Mucosa of stomach (tissue), 1 donor: ENCODE data around the gene PPM1A.
A peak's percentile ranks its signal among the peaks of the same experiment; 100 is the strongest.
"Not testable (repeated sequence)": the region's sequence is repeated elsewhere in the genome, so short reads cannot be mapped to it uniquely, and the experiment has no call there.

ENCODE experiments used
- H3K27me3 ChIP-seq: one replicate; pipeline ENCODE4 v1.7.0; 2013; ENCODE audit warnings: mild to moderate bottlenecking, low read length; ENCODE audit not compliant: control insufficient read depth, insufficient read depth
- H3K36me3 ChIP-seq: one replicate; pipeline ENCODE4 v1.7.0; 2013; ENCODE audit warnings: low read length; ENCODE audit not compliant: control insufficient read depth, insufficient read depth
- H3K4me1 ChIP-seq: one replicate; pipeline ENCODE4 v1.7.0; 2013; ENCODE audit warnings: mild to moderate bottlenecking, low read length; ENCODE audit not compliant: control insufficient read depth, insufficient read depth
- H3K4me3 ChIP-seq: one replicate; pipeline ENCODE4 v1.7.0; 2013; ENCODE audit warnings: low read length
- H3K9ac ChIP-seq: one replicate; pipeline ENCODE4 v1.7.0; 2013; ENCODE audit warnings: mild to moderate bottlenecking, low read length, moderate library complexity
- H3K9me3 ChIP-seq: one replicate; pipeline ENCODE4 v1.7.0; 2013; ENCODE audit warnings: mild to moderate bottlenecking, low read length, moderate library complexity; ENCODE audit not compliant: control insufficient read depth
- donor health status: Pancreatic carcinoma.

PPM1A gene

GRCh38 chr14:60311417-60311816 is 62.4 kb downstream of the PPM1A start:
- no peaks in the 10 kb centered on the region for H3K4me1 ChIP-seq
- H3K4me3 ChIP-seq: no peak overlapping the region
- H3K9ac ChIP-seq: no peak overlapping the region
- no peaks in the 10 kb centered on the region for H3K27me3 ChIP-seq
- H3K9me3 ChIP-seq: no peaks in the 10 kb centered on the region
- no peaks in the 10 kb centered on the region for H3K36me3 ChIP-seq

GRCh38 chr14:60313093-60313492 is 64.1 kb downstream of the PPM1A start:
- Histone ChIP-seq H3K4me1 (no peaks in the 10 kb centered on the region), H3K36me3 (no peaks in the 10 kb centered on the region), H3K27me3 (no peaks in the 10 kb centered on the region), H3K9me3 (no peaks in the 10 kb centered on the region), H3K9ac (no peak overlapping the region), H3K4me3 (no peak overlapping the region)

- no peak overlapping the region for H3K9ac ChIP-seq
- H3K27me3 ChIP-seq: no peaks in the 10 kb centered on the region
- H3K9me3 ChIP-seq: no peaks in the 10 kb centered on the region
- H3K4me3 ChIP-seq: no peak overlapping the region
- H3K4me1 ChIP-seq: no peaks in the 10 kb centered on the region
- no peaks in the 10 kb centered on the region for H3K36me3 ChIP-seq
Measured at GRCh38 chr14:60315196-60315990, 66.4 kb downstream of the PPM1A start.

DNA sequence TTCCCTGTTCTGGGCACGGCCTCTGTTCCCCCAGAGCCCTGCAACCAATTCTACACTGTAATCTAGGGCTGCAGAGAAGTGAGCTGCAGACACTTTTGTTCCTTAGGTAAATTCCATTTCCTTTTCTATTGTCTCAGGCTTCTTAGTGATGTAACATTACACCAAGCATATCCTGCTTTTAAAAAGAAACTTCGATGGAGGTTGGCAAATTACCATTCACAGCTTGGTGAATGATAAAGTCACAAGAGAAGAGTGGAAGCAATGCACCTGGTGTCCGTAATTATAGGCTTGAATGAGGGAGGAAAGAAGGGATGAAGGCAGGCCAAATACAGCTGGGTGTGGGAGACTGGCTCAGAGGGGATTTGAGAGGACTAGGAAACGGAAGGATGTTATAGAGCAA is 68.6 kb downstream of the PPM1A start:
- no peaks in the 10 kb centered on the region for H3K4me1 ChIP-seq
- H3K27me3 ChIP-seq: no peaks in the 10 kb centered on the region
- no peak overlapping the region for H3K9ac ChIP-seq
- H3K9me3 ChIP-seq: no peaks in the 10 kb centered on the region
- no peak overlapping the region for H3K4me3 ChIP-seq
- H3K36me3 ChIP-seq: no peaks in the 10 kb centered on the region

- H3K9ac ChIP-seq, H3K4me1 ChIP-seq, H3K9me3 ChIP-seq, H3K27me3 ChIP-seq, H3K4me3 ChIP-seq, H3K36me3 ChIP-seq: not testable (repeated sequence)
Measured at GRCh38 chr14:60320860-60321259, 71.8 kb downstream of the PPM1A start.

GRCh38 chr14:60323199-60323896 is 74.3 kb downstream of the PPM1A start:
- Histone ChIP-seq H3K4me3 (no peak overlapping the region), H3K4me1 (peaks cover 6% of the 10 kb centered on the region), H3K9ac (no peak overlapping the region), H3K27me3 (peaks cover 8% of the 10 kb centered on the region), H3K36me3 (no peaks in the 10 kb centered on the region), H3K9me3 (no peaks in the 10 kb centered on the region)

GRCh38 chr14:60324837-60325236 is 75.8 kb downstream of the PPM1A start:
- H3K9ac ChIP-seq: no peak overlapping the region
- no peak overlapping the region for H3K4me3 ChIP-seq
- H3K9me3 ChIP-seq: no peaks in the 10 kb centered on the region
- peaks cover 6% of the 10 kb centered on the region for H3K4me1 ChIP-seq
- H3K27me3 ChIP-seq: peaks cover 8% of the 10 kb centered on the region
- H3K36me3 ChIP-seq: no peaks in the 10 kb centered on the region

DNA sequence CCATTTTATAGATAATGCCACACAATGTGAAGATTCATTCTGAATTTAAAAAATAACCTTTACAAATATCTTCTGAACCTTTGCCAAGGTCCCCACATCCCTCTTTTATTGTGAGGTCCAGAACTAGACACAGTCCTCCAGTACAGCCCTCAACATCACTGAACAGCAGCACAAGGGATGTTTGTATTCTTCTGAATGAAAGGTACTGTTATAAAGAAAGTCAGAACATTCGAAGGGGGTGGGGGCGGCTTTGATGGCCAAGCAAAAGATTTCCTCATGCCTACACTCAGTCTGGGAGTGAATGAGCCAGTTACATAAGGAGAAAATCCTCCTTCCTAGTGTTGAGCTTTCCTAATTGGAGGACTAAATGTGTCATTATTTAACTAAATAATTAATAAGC is 77.3 kb downstream of the PPM1A start:
- no peaks in the 10 kb centered on the region for H3K9me3 ChIP-seq
- H3K4me1 ChIP-seq: peaks cover 6% of the 10 kb centered on the region
- no peak overlapping the region for H3K9ac ChIP-seq
- peaks cover 8% of the 10 kb centered on the region for H3K27me3 ChIP-seq
- no peak overlapping the region for H3K4me3 ChIP-seq
- no peaks in the 10 kb centered on the region for H3K36me3 ChIP-seq

DNA sequence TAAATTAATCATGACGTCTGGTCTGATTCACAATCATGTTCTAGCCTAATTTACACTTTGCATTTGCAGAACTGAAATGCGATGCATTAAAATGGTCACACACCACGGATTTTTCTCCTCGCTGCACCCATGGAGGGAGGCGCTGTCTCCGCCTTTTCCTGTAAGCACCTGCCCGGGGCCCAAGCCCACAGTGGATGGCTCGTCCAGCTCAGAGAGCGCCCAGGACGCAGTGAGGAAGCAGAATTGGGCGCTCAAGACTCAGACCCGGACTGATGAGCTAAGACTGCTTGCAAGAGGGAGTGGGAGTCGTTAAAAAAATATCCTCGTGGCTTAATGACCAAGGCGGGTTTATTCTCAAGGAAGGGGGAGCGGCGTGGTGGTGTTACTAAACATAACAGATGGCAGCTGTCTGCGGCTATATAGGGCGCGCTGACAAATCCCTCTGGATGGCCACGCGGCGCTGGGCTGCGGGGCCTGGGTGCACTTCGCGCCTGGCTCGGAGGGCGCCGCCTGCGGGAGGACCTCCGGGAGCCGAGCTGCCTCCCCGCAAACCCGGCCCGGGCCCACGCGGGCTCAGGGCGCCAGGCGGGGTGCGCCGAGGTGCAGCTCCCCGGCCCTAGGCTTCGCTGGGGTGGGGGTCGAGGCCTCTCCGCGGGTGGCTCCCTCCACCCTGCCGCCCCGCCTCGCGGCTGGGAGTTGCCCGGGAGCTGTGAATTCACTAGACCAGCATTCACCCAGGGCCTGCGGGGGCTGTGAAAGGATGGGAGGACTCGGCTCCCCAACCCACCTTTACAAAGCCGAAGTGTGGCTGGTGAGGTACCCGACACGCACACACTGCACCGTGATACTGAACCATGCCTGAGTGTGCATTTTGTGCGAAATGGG is 78.7 kb downstream of the PPM1A start:
- peaks cover 8% of the 10 kb centered on the region for H3K27me3 ChIP-seq
- H3K9ac ChIP-seq: peak overlapping the region; percentile 50
- H3K36me3 ChIP-seq: no peaks in the 10 kb centered on the region
- H3K4me1 ChIP-seq: peaks cover 6% of the 10 kb centered on the region
- no peak overlapping the region for H3K4me3 ChIP-seq
- H3K9me3 ChIP-seq: no peaks in the 10 kb centered on the region

- Histone ChIP-seq H3K4me1 (peaks cover 6% of the 10 kb centered on the region), H3K36me3 (no peaks in the 10 kb centered on the region), H3K9ac (no peak overlapping the region), H3K9me3 (no peaks in the 10 kb centered on the region), H3K27me3 (peaks cover 8% of the 10 kb centered on the region), H3K4me3 (no peak overlapping the region)
Measured at GRCh38 chr14:60328583-60328982, 79.6 kb downstream of the PPM1A start.

DNA sequence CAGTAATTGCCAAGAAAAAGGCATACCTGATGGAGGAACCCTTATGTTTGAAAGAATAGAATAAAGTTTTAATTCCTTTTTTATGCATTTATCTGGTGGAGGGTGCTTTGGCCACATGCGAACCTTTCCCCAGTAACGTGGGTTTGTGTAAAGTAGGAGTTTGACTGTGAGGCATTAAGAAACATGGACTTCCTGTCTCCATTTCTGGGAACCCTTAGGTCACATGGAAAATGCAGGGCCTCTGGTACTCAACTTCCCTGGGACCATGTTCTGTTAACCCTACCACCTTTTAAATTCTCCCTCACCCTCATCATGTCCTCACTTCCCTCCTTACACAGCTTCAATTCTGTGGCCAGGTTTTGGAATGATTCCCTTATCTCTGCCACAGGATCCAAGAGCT is 80.3 kb downstream of the PPM1A start:
- Histone ChIP-seq H3K4me3 (no peak overlapping the region), H3K27me3 (peaks cover 8% of the 10 kb centered on the region), H3K9ac (no peak overlapping the region), H3K36me3 (no peaks in the 10 kb centered on the region), H3K4me1 (peaks cover 6% of the 10 kb centered on the region), H3K9me3 (no peaks in the 10 kb centered on the region)
